ENCODE data around the gene ZNF208. TPM values are rescaled to one million over a fixed set of nuclear protein-coding genes. Genes with fewer than 3 reads are reported as not detected.
"Not testable (repeated sequence)": the region's sequence is repeated elsewhere in the genome, so short reads cannot be mapped to it uniquely, and the experiment has no call there.

ZNF208 gene
- total and polyA plus RNA-seq, 8 donors, result 1.1 to 2.8 (median 1.7) TPM

DNA sequence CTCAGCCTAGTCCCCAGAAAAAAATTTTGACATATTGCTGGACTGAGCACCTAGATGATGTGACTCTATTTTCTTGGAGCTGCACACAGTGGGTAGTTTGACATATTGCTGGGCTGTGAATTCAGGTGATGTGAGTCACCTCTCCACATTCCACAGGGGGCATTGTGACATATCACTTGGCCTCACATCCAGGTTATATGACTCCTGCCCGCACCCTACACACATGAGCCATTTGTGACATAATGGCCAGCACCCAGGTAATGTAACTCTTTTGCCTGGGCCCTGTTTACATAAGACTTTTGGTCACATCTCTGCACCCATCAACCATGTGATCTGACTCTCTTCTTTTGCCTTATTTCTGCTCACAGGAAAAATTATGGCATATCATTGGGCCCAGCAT, 119.7 kb downstream of the ZNF208 start:
- no peaks in the 10 kb centered on the region for H3K9me3 ChIP-seq
- no peak for FAIRE-seq

GRCh38 chr19:21890017-21890416, 120.7 kb downstream of the ZNF208 start:
- WGBS, 2 donors, result 12 to 19% methylated on average over 9 of the region's 9 CpGs
- ATAC-seq; H3K4me3 ChIP-seq; H3K4me1 ChIP-seq; FAIRE-seq; intact Hi-C loops (cut with DNase I); H3K9me3 ChIP-seq; H3K27ac ChIP-seq; H3K27me3 ChIP-seq; H3K36me3 ChIP-seq: not testable (repeated sequence)
- TF ChIP-seq, protein P1, sequence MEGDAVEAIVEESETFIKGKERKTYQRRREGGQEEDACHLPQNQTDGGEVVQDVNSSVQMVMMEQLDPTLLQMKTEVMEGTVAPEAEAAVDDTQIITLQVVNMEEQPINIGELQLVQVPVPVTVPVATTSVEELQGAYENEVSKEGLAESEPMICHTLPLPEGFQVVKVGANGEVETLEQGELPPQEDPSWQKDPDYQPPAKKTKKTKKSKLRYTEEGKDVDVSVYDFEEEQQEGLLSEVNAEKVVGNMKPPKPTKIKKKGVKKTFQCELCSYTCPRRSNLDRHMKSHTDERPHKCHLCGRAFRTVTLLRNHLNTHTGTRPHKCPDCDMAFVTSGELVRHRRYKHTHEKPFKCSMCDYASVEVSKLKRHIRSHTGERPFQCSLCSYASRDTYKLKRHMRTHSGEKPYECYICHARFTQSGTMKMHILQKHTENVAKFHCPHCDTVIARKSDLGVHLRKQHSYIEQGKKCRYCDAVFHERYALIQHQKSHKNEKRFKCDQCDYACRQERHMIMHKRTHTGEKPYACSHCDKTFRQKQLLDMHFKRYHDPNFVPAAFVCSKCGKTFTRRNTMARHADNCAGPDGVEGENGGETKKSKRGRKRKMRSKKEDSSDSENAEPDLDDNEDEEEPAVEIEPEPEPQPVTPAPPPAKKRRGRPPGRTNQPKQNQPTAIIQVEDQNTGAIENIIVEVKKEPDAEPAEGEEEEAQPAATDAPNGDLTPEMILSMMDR (IDR thresholded peaks at IDR 0.05), result peak in 3 of 4 donors; percentile 15 to 27 (median 16)
- peak; percentile 15 to 70 (median 47) for DNase-seq

More for the DNA sequence above, 119.7 kb downstream of the ZNF208 start:
- intact Hi-C loops (cut with DNase I), result no loop called here
- DNase-seq, result no peak
- H3K4me3 ChIP-seq, result no peak overlapping the region
- 67 to 87% methylated on average over 1 of the region's 1 CpG for WGBS, 2 donors
- no peaks in the 10 kb centered on the region for H3K36me3 ChIP-seq
- no peak for ATAC-seq
- H3K27ac ChIP-seq, result no peak overlapping the region
- H3K4me1 ChIP-seq, result no peaks in the 10 kb centered on the region
- TF ChIP-seq, protein P1 (IDR thresholded peaks at IDR 0.05), result no peak
- no peaks in the 10 kb centered on the region for H3K27me3 ChIP-seq

DNA sequence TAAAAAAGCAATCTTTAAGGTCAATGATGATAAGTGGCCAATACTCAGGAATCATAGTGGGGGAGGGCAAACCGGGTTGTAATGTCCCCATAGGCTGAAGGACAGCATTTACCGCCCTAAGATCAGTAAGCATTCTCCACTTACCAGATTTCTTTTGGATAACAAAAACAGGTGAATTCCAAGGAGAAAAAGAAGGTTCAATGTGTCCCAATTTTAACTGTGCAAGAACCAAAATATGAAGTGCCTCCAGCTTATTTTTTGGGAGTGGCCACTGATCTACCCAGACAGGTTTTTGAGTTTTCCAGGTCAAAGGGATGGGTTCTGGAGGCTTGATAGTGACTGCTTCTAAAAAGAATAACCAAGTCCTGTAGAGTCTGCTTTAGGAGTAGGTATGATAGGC, 125.2 kb downstream of the ZNF208 start:
- H3K27ac ChIP-seq; H3K36me3 ChIP-seq; H3K27me3 ChIP-seq; ATAC-seq; H3K4me1 ChIP-seq; intact Hi-C loops (cut with DNase I); H3K4me3 ChIP-seq; H3K9me3 ChIP-seq; FAIRE-seq; DNase-seq: not testable (repeated sequence)
- WGBS, 2 donors, result 37 to 45% methylated on average over 2 of the region's 2 CpGs

- H3K27me3 ChIP-seq; H3K4me1 ChIP-seq; H3K36me3 ChIP-seq; intact Hi-C loops (cut with DNase I); H3K27ac ChIP-seq; H3K4me3 ChIP-seq; FAIRE-seq; ATAC-seq; DNase-seq; H3K9me3 ChIP-seq: not testable (repeated sequence)
- 68 to 74% methylated on average over 8 of the region's 8 CpGs for WGBS, 2 donors
Measured at GRCh38 chr19:21884786-21885185, 126.0 kb downstream of the ZNF208 start.

DNA sequence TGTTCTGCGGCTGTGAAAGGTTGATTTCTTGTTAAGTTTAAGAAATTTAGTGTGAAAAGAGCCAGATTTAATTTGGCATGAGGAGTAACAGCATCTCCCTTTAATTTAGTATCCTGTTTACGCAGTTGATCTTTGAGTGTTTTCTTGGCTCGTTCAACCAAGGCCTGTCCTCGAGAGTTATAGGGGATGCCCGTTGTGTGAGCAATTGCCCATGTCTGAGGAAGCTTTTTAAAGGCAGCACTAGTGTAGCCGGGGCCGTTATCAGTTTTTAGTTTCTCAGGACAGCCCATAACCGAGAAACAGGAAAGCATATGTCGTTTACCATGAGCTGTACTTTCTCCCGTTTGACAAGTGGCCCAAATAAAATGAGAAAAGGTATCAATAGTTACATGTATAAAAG, 127.2 kb downstream of the ZNF208 start:
- TF ChIP-seq, protein P1 (IDR thresholded peaks at IDR 0.05), result no peak
- Histone ChIP-seq H3K4me3 (no peak overlapping the region), H3K36me3 (no peaks in the 10 kb centered on the region), H3K4me1 (no peaks in the 10 kb centered on the region), H3K27me3 (no peaks in the 10 kb centered on the region), H3K27ac (no peak overlapping the region), H3K9me3 (no peaks in the 10 kb centered on the region)
- ATAC-seq (no peak), FAIRE-seq (no peak), DNase-seq (no peak)
- WGBS, 2 donors, result 68 to 70% methylated on average over 9 to 10 of the region's 10 CpGs
- intact Hi-C loops (cut with DNase I), result no loop called here

Other genes with a start within 250 kb of the ZNF208 start
- 1 to 10 TPM; 3.9 to 7.6 (median 5.9) TPM for gene ZNF100, start 243.4 kb downstream of the ZNF208 start, total RNA-seq
- gene ZNF100, start 243.4 kb downstream of the ZNF208 start, polyA plus RNA-seq, result 1 to 10 TPM; 1.5 to 1.8 TPM
- 10 to 100 TPM in 1 of 6 donors, 1 to 10 TPM in 5; 5.6 to 13.3 (median 6.9) TPM for gene ZNF43, start 174.8 kb downstream of the ZNF208 start, total RNA-seq
- 1 to 10 TPM; 3.6 to 3.7 TPM for gene ZNF43, start 174.8 kb downstream of the ZNF208 start, polyA plus RNA-seq
- gene ZNF257, start 41.5 kb upstream of the ZNF208 start, total RNA-seq, result 1 to 10 TPM in 5 of 6 donors, under 1 TPM in 1; 0.88 to 3.3 (median 1.2) TPM
- under 1 TPM; 0.65 to 0.70 TPM for gene ZNF257, start 41.5 kb upstream of the ZNF208 start, polyA plus RNA-seq
- 1 to 10 TPM in 2 of 6 donors, under 1 TPM in 4; 0.51 to 2.2 (median 0.89) TPM for gene ZNF676, start 186.0 kb upstream of the ZNF208 start, total RNA-seq
- under 1 TPM; 0.82 to 0.91 TPM for gene ZNF676, start 186.0 kb upstream of the ZNF208 start, polyA plus RNA-seq